HG02943 (cell line): ENCODE data around the gene LDB2.
A peak's percentile ranks its signal among the peaks of the same experiment; 100 is the strongest.
"Not testable (repeated sequence)": the region's sequence is repeated elsewhere in the genome, so short reads cannot be mapped to it uniquely, and the experiment has no call there.

Source experiments
- ATAC-seq: cut with Tn5 transposase; IDR thresholded peaks from one replicate; pipeline ENCODE4 v1.9.1; 2021; ENCODE audit warnings: mild to moderate bottlenecking, low read depth, moderate library complexity; ENCODE audit not compliant: unreplicated experiment

Gene LDB2

GRCh38 chr4:16897991-16898827 lies at the start of gene LDB2:
Gene LDB2, minus strand, starts transcription at chr4:16898645.
- ATAC-seq, result no peak

- no peak for ATAC-seq
Measured at GRCh38 chr4:16942491-16942890, 44.0 kb upstream of the LDB2 start.

DNA sequence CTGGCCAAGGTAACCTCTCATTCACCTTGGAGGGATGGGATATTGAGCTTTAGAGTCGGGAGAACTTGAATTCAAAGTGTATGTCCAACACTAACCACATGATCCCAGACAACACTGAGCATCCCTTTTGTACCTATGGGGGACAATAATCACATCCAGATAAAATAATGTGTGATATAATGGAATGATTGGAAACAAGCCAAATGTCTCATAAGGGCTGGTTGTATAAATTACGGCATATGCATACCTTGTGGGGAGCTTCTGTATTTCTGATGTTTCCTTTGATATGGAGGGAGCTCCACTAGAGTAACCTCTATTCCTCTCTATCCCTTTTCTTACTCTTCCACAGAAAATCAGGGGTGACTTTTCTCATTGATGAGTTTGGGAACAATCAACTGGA lies 40.7 kb upstream of the LDB2 start:
- no peak for ATAC-seq

DNA sequence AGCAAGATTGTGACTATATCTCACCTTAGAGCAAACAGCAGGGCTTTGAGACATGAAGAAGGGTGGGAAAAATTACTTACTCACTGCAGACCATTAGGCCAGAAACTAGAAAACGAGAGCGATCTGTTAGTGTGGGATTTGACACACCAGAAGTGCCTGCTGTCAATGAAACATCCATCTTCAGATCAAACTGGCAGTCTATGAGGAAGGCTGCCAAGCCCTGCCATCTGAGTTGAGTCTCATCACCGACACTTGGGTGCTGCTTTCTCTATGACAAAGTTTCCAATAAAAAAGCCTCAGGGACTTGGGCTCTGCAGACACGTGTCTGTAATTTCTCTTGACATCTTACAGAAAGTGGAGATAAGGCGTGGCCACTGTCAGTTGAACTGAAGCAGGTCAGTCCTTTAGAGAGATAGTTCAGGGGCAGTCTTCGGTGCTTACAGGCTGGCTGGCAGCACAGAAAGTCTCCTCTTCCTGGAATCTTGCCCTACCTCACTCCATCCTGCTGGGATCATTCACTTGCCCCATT lies 40.1 kb upstream of the LDB2 start:
- ATAC-seq, result no peak

GRCh38 chr4:16931339-16932305 lies 33.2 kb upstream of the LDB2 start:
- ATAC-seq, result no peak

DNA sequence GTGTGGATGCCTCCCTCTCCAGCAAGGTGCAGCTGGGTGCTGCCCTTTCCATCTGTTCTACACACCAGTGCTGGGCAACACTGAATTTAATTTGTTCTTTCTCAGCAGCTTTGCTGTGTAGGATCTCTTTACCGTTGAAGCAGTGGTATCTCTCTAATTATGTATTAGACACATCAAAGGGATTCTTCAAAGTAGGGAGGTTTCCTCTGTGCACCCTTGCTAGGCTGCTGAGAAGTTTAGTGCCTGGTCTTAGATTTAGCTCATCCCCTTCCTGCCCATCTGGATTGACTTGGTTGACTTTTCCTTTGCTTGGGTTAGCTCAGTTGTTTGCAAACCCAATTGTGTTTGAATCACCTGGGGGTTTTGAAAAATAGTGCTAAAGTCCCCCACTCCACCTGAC lies 27.8 kb upstream of the LDB2 start:
- ATAC-seq, result no peak

GRCh38 chr4:16918716-16919115 lies 20.3 kb upstream of the LDB2 start:
- not testable (repeated sequence) for ATAC-seq

- peak; percentile 97 for ATAC-seq
Measured at GRCh38 chr4:16916719-16917337, 18.4 kb upstream of the LDB2 start.

- ATAC-seq, result no peak
Measured at GRCh38 chr4:16916031-16916430, 17.6 kb upstream of the LDB2 start.

DNA sequence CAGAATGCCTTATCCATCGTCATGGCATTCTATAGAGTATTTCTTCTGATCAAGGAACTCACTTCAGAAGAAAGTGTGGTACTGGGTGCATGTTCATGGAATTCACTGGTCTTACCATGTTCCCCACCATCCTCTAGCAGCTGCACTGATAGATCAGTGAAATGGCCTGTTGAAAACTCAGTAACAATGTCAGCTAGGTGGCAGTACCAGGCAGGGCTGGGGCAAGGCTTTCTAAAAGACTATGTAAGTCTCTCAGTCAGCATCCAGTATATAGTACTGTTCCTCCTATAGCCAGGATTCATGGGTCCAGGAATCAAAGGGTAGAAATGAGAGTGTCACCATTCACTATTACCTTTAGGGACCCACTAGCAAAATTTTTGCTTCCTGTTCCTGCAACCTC lies 15.8 kb upstream of the LDB2 start:
- no peak for ATAC-seq

- ATAC-seq, result no peak
Measured at GRCh38 chr4:16912896-16913295, 14.5 kb upstream of the LDB2 start.

DNA sequence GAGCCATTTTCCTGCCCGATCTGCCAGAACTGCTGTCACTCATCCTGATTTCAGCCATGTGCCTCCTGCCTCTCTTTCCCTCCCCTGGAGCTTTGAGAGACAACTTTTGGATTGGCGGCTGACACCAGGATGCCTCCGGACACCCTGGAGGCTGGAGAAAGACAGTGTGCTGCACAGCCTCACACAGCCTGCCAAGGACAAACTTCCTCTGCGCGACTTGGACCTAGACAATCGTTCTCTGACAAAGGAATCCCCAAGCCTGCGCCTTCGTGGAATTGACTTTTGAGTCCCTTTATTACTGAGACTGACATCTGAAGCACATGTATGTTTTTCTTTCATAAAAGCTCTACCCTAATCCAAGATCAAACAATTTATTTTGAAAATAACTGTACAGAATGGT lies 10.8 kb upstream of the LDB2 start:
- no peak for ATAC-seq

GRCh38 chr4:16908377-16909021 lies 10.1 kb upstream of the LDB2 start:
- no peak for ATAC-seq

DNA sequence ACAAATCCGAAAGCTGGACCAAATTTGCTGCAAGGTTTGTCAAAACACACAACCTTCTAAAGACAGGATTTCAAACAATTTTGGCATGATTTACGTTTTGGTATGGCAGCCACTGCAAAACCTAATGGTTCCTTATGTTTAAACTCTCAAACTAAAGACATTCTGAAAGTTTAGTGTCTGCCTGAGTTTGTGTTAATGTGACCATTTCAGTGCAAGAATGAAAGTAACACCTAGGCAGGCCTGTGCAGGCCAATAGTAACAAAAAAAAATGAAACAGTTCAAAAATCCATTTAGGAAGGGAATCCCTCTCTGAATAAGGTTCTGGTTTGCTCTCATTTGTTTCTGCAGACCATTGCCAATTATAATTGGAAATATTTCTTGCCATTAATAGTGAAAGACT lies 1.9 kb upstream of the LDB2 start:
- no peak for ATAC-seq

GRCh38 chr4:16896881-16897750 lies 1.3 kb downstream of the LDB2 start:
- no peak for ATAC-seq

- no peak for ATAC-seq
Measured at GRCh38 chr4:16894406-16894805, 4.0 kb downstream of the LDB2 start.

DNA sequence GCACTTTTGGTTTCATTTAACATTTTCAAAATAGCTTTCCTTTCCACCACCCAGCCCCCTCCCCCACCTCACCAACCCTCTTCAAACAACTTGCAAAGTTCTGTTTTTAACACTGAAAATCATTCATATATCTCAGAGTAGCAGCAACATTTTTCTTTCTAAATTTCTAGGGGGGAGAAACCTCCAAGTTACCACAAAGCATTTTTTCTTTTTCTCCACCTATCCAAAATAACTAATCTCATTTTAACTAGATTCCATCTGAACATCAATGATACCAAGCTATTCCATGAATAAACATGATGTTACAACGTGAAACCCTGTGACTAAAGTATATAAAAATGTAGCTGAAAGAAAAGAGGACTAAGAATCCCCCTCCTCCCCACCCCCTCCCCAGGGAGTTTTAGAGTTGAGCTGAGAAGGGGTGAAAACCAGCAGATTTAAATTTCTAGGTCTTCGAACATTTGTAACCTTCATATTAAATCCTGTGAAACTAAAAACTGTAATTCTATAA lies 5.2 kb downstream of the LDB2 start:
- no peak for ATAC-seq

GRCh38 chr4:16890651-16891050 lies 7.8 kb downstream of the LDB2 start:
- no peak for ATAC-seq

DNA sequence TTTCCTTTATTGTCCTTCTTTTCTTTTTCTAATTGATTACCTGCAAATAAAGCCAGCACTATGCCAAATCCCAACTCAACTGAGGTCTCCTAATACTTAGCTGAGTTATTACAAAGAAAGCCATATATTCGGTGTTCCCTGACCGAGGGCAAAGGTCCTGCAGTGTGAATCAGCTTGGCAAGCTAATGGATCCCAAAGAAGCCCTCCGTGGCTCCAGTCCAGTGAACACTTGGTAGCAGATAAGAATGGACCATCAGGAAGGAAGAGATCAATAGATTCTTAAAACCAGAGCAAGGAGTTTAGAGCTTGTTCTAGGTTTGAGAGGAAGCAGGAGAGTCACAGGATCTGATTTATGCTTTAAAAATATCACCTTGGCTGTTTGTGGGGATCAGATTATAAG lies 8.5 kb downstream of the LDB2 start:
- ATAC-seq, result no peak
